HG03108 (cell line): ENCODE results near the gene MPHOSPH8.
A peak's percentile ranks its signal among the peaks of the same experiment; 100 is the strongest.

Experiments
- ATAC-seq: cut with Tn5 transposase; IDR thresholded peaks from one replicate; pipeline ENCODE4 v1.9.1; 2021; ENCODE audit warnings: moderate library complexity; ENCODE audit not compliant: unreplicated experiment

MPHOSPH8 gene

GRCh38 chr13:19633479-19634255 lies at the start of gene MPHOSPH8:
MPHOSPH8 (plus strand) TSS chr13:19633659; CDS start chr13:19633749, 90 bp downstream.
- ATAC-seq, result peak; percentile 99

GRCh38 chr13:19586904-19587634 lies 46.4 kb upstream of the MPHOSPH8 start:
- ATAC-seq, result peak; percentile 67

- peak; percentile 71 for ATAC-seq
Measured at GRCh38 chr13:19587635-19588300, 45.7 kb upstream of the MPHOSPH8 start.

- ATAC-seq, result no peak
Measured at GRCh38 chr13:19589312-19589711, 44.1 kb upstream of the MPHOSPH8 start.

GRCh38 chr13:19590423-19590822 lies 43.0 kb upstream of the MPHOSPH8 start:
- ATAC-seq, result no peak

GRCh38 chr13:19591864-19592263 lies 41.6 kb upstream of the MPHOSPH8 start:
- ATAC-seq, result no peak

GRCh38 chr13:19592657-19593180 lies 40.7 kb upstream of the MPHOSPH8 start:
- ATAC-seq, result no peak

- ATAC-seq, result no peak
Measured at GRCh38 chr13:19596086-19596485, 37.4 kb upstream of the MPHOSPH8 start.

GRCh38 chr13:19596960-19597361 lies 36.5 kb upstream of the MPHOSPH8 start:
- no peak for ATAC-seq

GRCh38 chr13:19597523-19597922 lies 35.9 kb upstream of the MPHOSPH8 start:
- ATAC-seq, result no peak

- ATAC-seq, result peak; percentile 85
Measured at GRCh38 chr13:19601749-19602725, 31.4 kb upstream of the MPHOSPH8 start.

GRCh38 chr13:19604306-19604705 lies 29.2 kb upstream of the MPHOSPH8 start:
- ATAC-seq, result no peak

- no peak for ATAC-seq
Measured at GRCh38 chr13:19605161-19605955, 28.1 kb upstream of the MPHOSPH8 start.

GRCh38 chr13:19606152-19606551 lies 27.3 kb upstream of the MPHOSPH8 start:
- ATAC-seq, result no peak

- no peak for ATAC-seq
Measured at GRCh38 chr13:19606737-19607136, 26.7 kb upstream of the MPHOSPH8 start.

- no peak for ATAC-seq
Measured at GRCh38 chr13:19607523-19608078, 25.9 kb upstream of the MPHOSPH8 start.

- ATAC-seq, result no peak
Measured at GRCh38 chr13:19618977-19619376, 14.5 kb upstream of the MPHOSPH8 start.

GRCh38 chr13:19622193-19622592 lies 11.3 kb upstream of the MPHOSPH8 start:
- ATAC-seq, result no peak

GRCh38 chr13:19624265-19624664 lies 9.2 kb upstream of the MPHOSPH8 start:
- no peak for ATAC-seq
